ENCODE data around the gene CLPSL2. TPM values are rescaled to one million over a fixed set of nuclear protein-coding genes. Genes with fewer than 3 reads are reported as not detected.

Gene CLPSL2
- total RNA-seq, 1 donor from 2014 or later = not detected

DNA sequence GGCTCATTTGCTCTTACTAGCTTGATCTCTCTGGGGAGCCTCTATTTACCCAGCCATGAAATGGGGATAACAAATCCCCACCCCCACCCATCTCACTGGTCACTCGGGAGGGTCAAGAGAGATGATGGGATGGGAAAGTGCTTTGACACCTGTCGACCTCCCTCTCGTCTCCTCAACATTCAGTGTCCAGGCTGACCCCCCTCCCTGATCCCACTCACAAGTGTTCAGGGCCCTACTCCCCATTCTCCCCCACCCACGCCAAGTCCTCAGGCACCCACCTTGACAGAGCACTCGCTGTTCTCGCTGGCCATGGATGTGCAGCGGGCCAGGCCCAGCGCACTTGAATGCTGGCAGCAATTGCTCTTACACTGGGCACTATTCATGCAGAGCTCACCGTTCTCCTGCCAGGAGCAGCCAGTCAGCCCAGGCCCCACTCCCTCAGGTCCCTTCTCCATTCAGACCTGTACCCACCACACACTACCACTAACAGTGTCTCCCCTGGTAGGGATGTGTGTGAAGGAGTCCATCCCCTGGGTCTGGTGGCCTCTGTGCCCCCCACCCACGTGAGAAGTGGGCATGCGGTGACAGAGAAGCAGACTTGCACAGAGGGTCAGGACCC lies 19.2 kb downstream of the CLPSL2 start:
- DNase-seq (ENCODE audit: low read depth) (no peak), FAIRE-seq (no peak)
- peaks cover 3% of the 10 kb centered on the region for H3K27me3 ChIP-seq (ENCODE audit: control insufficient read depth, insufficient read depth, low read length)
- H3K4me3 ChIP-seq (ENCODE audit: low read depth, low read length) = no peak overlapping the region
- H3K36me3 ChIP-seq (ENCODE audit: control insufficient read depth, insufficient read depth, low read length) = no peaks in the 10 kb centered on the region
- TF ChIP-seq CTCF (IDR thresholded peaks at IDR 0.05; ENCODE audit: insufficient read depth, low read length, severe bottlenecking) = no peak

- FAIRE-seq = no peak
These were observed 19.8 kb downstream of the CLPSL2 start for GRCh38 chr6:35796236-35796635.

GRCh38 chr6:35797837-35798526 lies 21.6 kb downstream of the CLPSL2 start:
- peaks cover 3% of the 10 kb centered on the region for H3K27me3 ChIP-seq (ENCODE audit: control insufficient read depth, insufficient read depth, low read length)
- FAIRE-seq = peak; percentile 81
- no peak for DNase-seq (ENCODE audit: low read depth)
- no peak overlapping the region for H3K4me3 ChIP-seq (ENCODE audit: low read depth, low read length)
- H3K36me3 ChIP-seq (ENCODE audit: control insufficient read depth, insufficient read depth, low read length) = no peaks in the 10 kb centered on the region
- TF ChIP-seq CTCF (IDR thresholded peaks at IDR 0.05; ENCODE audit: insufficient read depth, low read length, severe bottlenecking) = no peak

More at GRCh38 chr6:35796236-35796635, 19.8 kb downstream of the CLPSL2 start:
- Histone ChIP-seq H3K27me3 (ENCODE audit: control insufficient read depth, insufficient read depth, low read length) (peaks cover 3% of the 10 kb centered on the region), H3K4me3 (ENCODE audit: low read depth, low read length) (no peak overlapping the region), H3K36me3 (ENCODE audit: control insufficient read depth, insufficient read depth, low read length) (no peaks in the 10 kb centered on the region)
- peak; percentile 36 for DNase-seq (ENCODE audit: low read depth)
- TF ChIP-seq CTCF (IDR thresholded peaks at IDR 0.05; ENCODE audit: insufficient read depth, low read length, severe bottlenecking) = no peak

GRCh38 chr6:35798706-35799105 lies 22.3 kb downstream of the CLPSL2 start:
- TF ChIP-seq CTCF (IDR thresholded peaks at IDR 0.05; ENCODE audit: insufficient read depth, low read length, severe bottlenecking) = no peak
- FAIRE-seq = peak; percentile 90

GRCh38 chr6:35801148-35801547 lies 24.8 kb downstream of the CLPSL2 start:
- Histone ChIP-seq H3K27me3 (ENCODE audit: control insufficient read depth, insufficient read depth, low read length) (no peaks in the 10 kb centered on the region), H3K36me3 (ENCODE audit: control insufficient read depth, insufficient read depth, low read length) (no peaks in the 10 kb centered on the region), H3K4me3 (ENCODE audit: low read depth, low read length) (no peak overlapping the region)
- no peak for FAIRE-seq
- TF ChIP-seq CTCF (IDR thresholded peaks at IDR 0.05; ENCODE audit: insufficient read depth, low read length, severe bottlenecking) = no peak
- DNase-seq (ENCODE audit: low read depth) = no peak

More at GRCh38 chr6:35798706-35799105, 22.3 kb downstream of the CLPSL2 start:
- Histone ChIP-seq H3K27me3 (ENCODE audit: control insufficient read depth, insufficient read depth, low read length) (no peaks in the 10 kb centered on the region), H3K36me3 (ENCODE audit: control insufficient read depth, insufficient read depth, low read length) (no peaks in the 10 kb centered on the region), H3K4me3 (ENCODE audit: low read depth, low read length) (no peak overlapping the region)
- no peak for DNase-seq (ENCODE audit: low read depth)
